HepG2 (cell line): ENCODE measurements around the gene YWHAQ. TPM values are rescaled to one million over a fixed set of nuclear protein-coding genes. Genes with fewer than 3 reads are reported as not detected.

ENCODE experiments used
- ATAC-seq: fragments of 200-7000 bp; cut with Tn5 transposase; 3 replicates; pipeline ENCODE4 v1.9.1; 2020; ENCODE audit warnings: mild to moderate bottlenecking, moderate library complexity
- BruUV-seq: library from RNA; stranded (reverse); fragments of 400-500 nt; replicated peaks from 2 replicates; lab custom pipeline; 2021; lab: Mats Ljungman, UMichigan
- CTCF ChIA-PET: fragments of 300-600 bp; formaldehyde crosslinking; extraction: SDS; loops from one replicate; lab custom pipeline; 2021; ENCODE audit warnings: low total read pairs, inconsistent platforms, low intra/inter-chr PET ratio; lab: Yijun Ruan, JAX
- POLR2A ChIA-PET: fragments of 350-600 bp; sonication (Branson Sonifier 250); formaldehyde crosslinking; loops from one replicate; lab custom pipeline; 2020; ENCODE audit warnings: antibody characterized with exemption, inconsistent platforms; lab: Yijun Ruan, JAX
- DNase-seq: peaks from one replicate; pipeline ENCODE4 v3.0.0-alpha.2; 2015; ENCODE audit warnings: low spot score
- FAIRE-seq: peaks from 3 replicates; lab custom pipeline; 2011; peaks lifted over from hg19 to GRCh38; lab: Jason Lieb, UNC
- H2AFZ ChIP-seq: one replicate; pipeline ENCODE4 v1.6.1; 2011; ENCODE audit warnings: low read length, inconsistent platforms
- H3K27ac ChIP-seq: fragments of 300-600 bp; 3 replicates; pipeline ENCODE4 v1.8.0; 2011; ENCODE audit warnings: mixed run types, mild to moderate bottlenecking, mixed read lengths, low read length, inconsistent platforms; ENCODE audit not compliant: insufficient read depth; ENCODE audit errors: extremely low read length
- H3K27me3 ChIP-seq, 2 experiments: fragments of 200-600 bp in 1 of 2; 2 replicates in 1 of 2; 3 replicates in 1 of 2; pipeline versions ENCODE4 v1.6.0 to v1.8.0; 2011; ENCODE audit warnings: low read length in 2 of 2, mild to moderate bottlenecking in 2 of 2, moderate library complexity in 2 of 2, inconsistent platforms in 1 of 2; ENCODE audit not compliant: insufficient read depth in 2 of 2, control insufficient read depth in 1 of 2
- H3K36me3 ChIP-seq, 2 experiments: fragments of 200-600 bp in 1 of 2; replicated peaks in 1 of 2; 2 replicates in 1 of 2; 3 replicates in 1 of 2; pipeline versions ENCODE4 v1.5.1 to v1.8.0; 2011; ENCODE audit warnings: low read length in 2 of 2, inconsistent platforms in 1 of 2; ENCODE audit not compliant: insufficient read depth in 2 of 2, control insufficient read depth in 1 of 2
- H3K4me1 ChIP-seq: 2 replicates; pipeline ENCODE4 v1.5.1; 2012; ENCODE audit warnings: low read length, inconsistent platforms; ENCODE audit not compliant: insufficient read depth
- H3K4me2 ChIP-seq: 2 replicates; pipeline ENCODE4 v1.6.0; 2011; ENCODE audit warnings: low read depth, low read length, inconsistent platforms
- H3K4me3 ChIP-seq, 3 experiments: fragments of 200-600 bp in 1 of 3; sonication (generic), shearing (Covaris generic) in 1 of 3; replicated peaks in 1 of 3; 2 replicates each; pipeline ENCODE4 v1.5.1; 2011 to 2016; ENCODE audit warnings: low read length in 3 of 3, inconsistent platforms in 2 of 3, low read depth in 2 of 3, mild to moderate bottlenecking in 2 of 3, control low read depth in 1 of 3, mixed read lengths in 1 of 3; ENCODE audit not compliant: insufficient read depth in 1 of 3
- H3K79me2 ChIP-seq: one replicate; pipeline ENCODE4 v1.6.1; 2011; ENCODE audit warnings: low read length, inconsistent platforms; ENCODE audit not compliant: insufficient read depth
- H3K9ac ChIP-seq: 2 replicates; pipeline ENCODE4 v1.6.0; 2011; ENCODE audit warnings: mild to moderate bottlenecking, low read depth, low read length, inconsistent platforms; ENCODE audit not compliant: insufficient read depth
- H3K9me3 ChIP-seq: 2 replicates; pipeline ENCODE4 v1.5.1; 2012; ENCODE audit warnings: mild to moderate bottlenecking, low read length
- H4K20me1 ChIP-seq: 2 replicates; pipeline ENCODE4 v1.6.0; 2011; ENCODE audit warnings: inconsistent platforms, mild to moderate bottlenecking, low read length, moderate library complexity; ENCODE audit not compliant: insufficient read depth
- CEBPB ChIP-seq: IDR thresholded peaks from 2 replicates; pipeline ENCODE4 v1.6.1; 2011; ENCODE audit warnings: low read depth, low read length, improper control_type of control experiment, borderline replicate concordance
- CEBPG ChIP-seq: IDR thresholded peaks from 2 replicates; pipeline ENCODE4 v1.6.1; 2016
- GATAD2A ChIP-seq: IDR thresholded peaks from 2 replicates; pipeline ENCODE4 v1.6.1; 2016
- JUNB ChIP-seq: sonication (generic); formaldehyde crosslinking; IDR thresholded peaks from 2 replicates; pipeline ENCODE4 v1.8.0; 2022; ENCODE audit warnings: missing genetic modification reagents, mild to moderate bottlenecking, borderline replicate concordance
- MED1 ChIP-seq: sonication (generic); formaldehyde crosslinking; IDR thresholded peaks from 2 replicates; pipeline ENCODE4 v1.4.0; 2020; ENCODE audit warnings: missing genetic modification reagents
- SKI ChIP-seq: fragments of 450-650 bp; IDR thresholded peaks from one replicate; pipeline ENCODE4 v1.6.1; 2018; ENCODE audit warnings: mild to moderate bottlenecking; ENCODE audit not compliant: partially characterized antibody
- WIZ ChIP-seq: sonication (generic); formaldehyde crosslinking; IDR thresholded peaks from 2 replicates; pipeline ENCODE4 v1.5.1; 2020; ENCODE audit warnings: mild to moderate bottlenecking, missing genetic modification reagents
- ZKSCAN8 ChIP-seq: IDR thresholded peaks from 2 replicates; pipeline ENCODE4 v1.6.1; 2016; ENCODE audit warnings: borderline replicate concordance, missing genetic modification reagents, missing compliant biosample characterization
- ZNF749 ChIP-seq: sonication (generic); formaldehyde crosslinking; IDR thresholded peaks from 2 replicates; pipeline ENCODE4 v1.8.0; 2022; ENCODE audit warnings: mild to moderate bottlenecking, missing genetic modification reagents, moderate library complexity, borderline replicate concordance
- whole genome bisulfite sequencing: methylation state at CpG from one replicate; pipeline ENCODE4 v1.1.6; 2017; ENCODE audit warnings: low lambda C conversion rate; 5-methylcytosine and 5-hydroxymethylcytosine counted together
- in situ Hi-C: cut with HindIII; loops from 2 replicates; pipeline ENCODE4 v1.10.0; 2017; ENCODE audit warnings: low pct_unique_long_range_greater_than_20kb; ENCODE audit not compliant: extremely low pct_ligation_motif_present
- intact Hi-C: fragments of 100-400 bp; cut with micrococcal nuclease; formaldehyde crosslinking; loops from one replicate; pipeline ENCODE4 v1.10.0; 2022; ENCODE audit not compliant: unreplicated experiment
- polyA plus RNA-seq, 8 experiments: library from polyadenylated mRNA; depleted of rRNA in 3 of 8; stranded (reverse) in 7 of 8; unstranded in 1 of 8; fragments of >200 nt; fragmentation: Illumina TruSeq in 4 of 8; extraction: Trizol in 4 of 8; gene quantifications; 2 replicates each; pipeline versions ENCODE4 v1.2.1 to v1.2.3, GENCODE V29; 2011 to 2016; ENCODE audit warnings: low read depth in 4 of 8, missing spikeins in 1 of 8, mixed read lengths in 1 of 8; ENCODE audit not compliant: insufficient read depth in 1 of 8
- total RNA-seq, 5 experiments: library from RNA; depleted of rRNA; stranded (reverse); fragments of >200 nt; fragmentation: Illumina TruSeq; extraction: Trizol; gene quantifications; 2 replicates each; pipeline ENCODE4 v1.2.3, GENCODE V29; 2016; ENCODE audit warnings: low read depth in 1 of 5
- TF ChIP-seq, protein P1 (sequence below): sonication (generic); formaldehyde crosslinking; conservative IDR thresholded peaks from 2 replicates; pipeline ENCODE4 v1.5.0; 2020; ENCODE audit warnings: missing genetic modification reagents
- TF ChIP-seq, protein P2 (sequence below): sonication (generic); formaldehyde crosslinking; conservative IDR thresholded peaks from 2 replicates; pipeline ENCODE4 v1.8.0; 2022; ENCODE audit warnings: low read depth, missing genetic modification reagents
- TF ChIP-seq, protein P3 (sequence below): sonication (generic); formaldehyde crosslinking; IDR thresholded peaks from 2 replicates; pipeline ENCODE4 v1.4.0; 2020; ENCODE audit warnings: missing genetic modification reagents

The YWHAQ gene
- total and polyA plus RNA-seq, 2 of the 13 experiments (the other 11 are each of a cell fraction or from before 2014, with no cell fraction given): 160 to 304 TPM

DNA sequence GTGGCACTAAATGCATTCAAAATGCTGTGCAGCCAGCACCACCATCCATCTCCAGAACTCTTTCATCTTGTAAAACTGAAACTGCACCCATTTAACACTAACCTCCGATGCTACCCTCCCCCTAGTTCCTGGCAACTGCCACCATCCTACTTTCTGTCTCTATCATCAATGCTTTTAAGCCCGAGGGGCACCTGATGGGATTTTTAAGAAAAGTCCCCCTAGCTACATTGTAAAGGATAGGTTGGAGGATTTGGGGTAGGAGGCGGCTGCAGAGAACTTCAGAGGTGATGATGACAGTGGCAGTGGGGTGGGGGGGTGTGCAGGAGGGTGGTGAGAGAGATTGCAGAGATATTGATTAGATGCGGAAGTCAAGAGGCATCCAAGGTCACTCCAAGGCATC, 10.8 kb upstream of the YWHAQ start:
- BruUV-seq: no TSS peak
- Histone ChIP-seq H3K9me3 (no peaks in the 10 kb centered on the region), H4K20me1 (no peaks in the 10 kb centered on the region), H3K27ac (no peak overlapping the region), H2AFZ (no peak overlapping the region), H3K9ac (no peak overlapping the region), H3K36me3 (no peaks in the 10 kb centered on the region), H3K4me3 (no peak overlapping the region), H3K4me2 (no peak overlapping the region), H3K27me3 (peaks cover 11 to 58% of the 10 kb centered on the region in 2 experiments; a peak in 3 of 5 replicates), H3K4me1 (peaks cover 51% of the 10 kb centered on the region), H3K79me2 (no peaks in the 10 kb centered on the region)
- in situ Hi-C loops: no loop called here
- CTCF ChIA-PET: no interaction called here
- WGBS: 60% methylated on average over 4 of the region's 4 CpGs
- TF ChIP-seq SKI (no peak), WIZ (CRISPR knock-in tag) (no peak), ZKSCAN8 (no peak)
- TF ChIP-seq, protein P1, sequence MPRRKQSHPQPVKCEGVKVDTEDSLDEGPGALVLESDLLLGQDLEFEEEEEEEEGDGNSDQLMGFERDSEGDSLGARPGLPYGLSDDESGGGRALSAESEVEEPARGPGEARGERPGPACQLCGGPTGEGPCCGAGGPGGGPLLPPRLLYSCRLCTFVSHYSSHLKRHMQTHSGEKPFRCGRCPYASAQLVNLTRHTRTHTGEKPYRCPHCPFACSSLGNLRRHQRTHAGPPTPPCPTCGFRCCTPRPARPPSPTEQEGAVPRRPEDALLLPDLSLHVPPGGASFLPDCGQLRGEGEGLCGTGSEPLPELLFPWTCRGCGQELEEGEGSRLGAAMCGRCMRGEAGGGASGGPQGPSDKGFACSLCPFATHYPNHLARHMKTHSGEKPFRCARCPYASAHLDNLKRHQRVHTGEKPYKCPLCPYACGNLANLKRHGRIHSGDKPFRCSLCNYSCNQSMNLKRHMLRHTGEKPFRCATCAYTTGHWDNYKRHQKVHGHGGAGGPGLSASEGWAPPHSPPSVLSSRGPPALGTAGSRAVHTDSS: no peak
- POLR2A ChIA-PET: interaction anchor here (3.8 kb wide), 1 partner anchor 12 kb away, joined by 22 read pairs; the partner anchor contains the start of gene YWHAQ
- no peak for DNase-seq
- intact Hi-C loops: no loop called here
- FAIRE-seq: no peak
- ATAC-seq: no peak

DNA sequence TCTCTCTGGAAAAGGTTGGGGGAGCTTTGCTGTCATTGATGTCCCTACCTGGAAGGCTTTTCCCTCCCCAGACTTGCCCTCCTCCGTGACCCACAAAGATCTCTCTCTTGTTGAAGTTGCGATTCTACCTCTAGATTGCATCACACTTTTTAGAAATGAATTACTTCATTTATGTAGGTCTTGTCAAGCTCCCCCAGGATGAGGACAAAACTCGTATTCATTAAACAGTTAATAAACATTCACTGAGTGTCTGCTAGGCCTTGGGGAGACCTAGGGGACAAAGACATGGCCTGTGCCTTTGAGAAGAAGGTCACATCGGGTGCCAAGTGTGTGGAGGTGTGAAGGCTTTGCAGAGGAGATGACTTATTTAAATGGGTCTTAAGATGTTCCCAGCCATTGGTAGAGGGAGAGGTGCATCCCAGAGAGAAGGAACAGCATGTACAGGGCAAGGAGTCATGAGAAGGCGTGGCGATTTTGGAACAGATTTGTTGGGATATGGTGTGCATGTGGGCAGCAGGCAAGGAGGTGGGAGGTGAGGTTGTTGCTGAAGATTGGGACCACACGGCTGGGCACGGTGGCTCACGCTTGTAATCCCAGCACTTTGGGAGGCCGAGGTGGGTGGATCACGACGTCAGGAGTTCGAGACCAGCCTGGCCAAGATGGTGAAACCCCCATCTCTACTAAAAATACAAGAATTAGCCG, 9.8 kb upstream of the YWHAQ start:
- peaks cover 11 to 55% of the 10 kb centered on the region in 2 experiments; a peak in 4 of 5 replicates for H3K27me3 ChIP-seq
- H2AFZ ChIP-seq: peak overlapping the region; percentile 51
- H3K36me3 ChIP-seq: no peaks in the 10 kb centered on the region
- H3K27ac ChIP-seq: no peak overlapping the region
- H3K4me3 ChIP-seq: peak overlapping the region in 2 of 3 experiments; percentile 12 to 42; a peak in 3 of 6 replicates
- ChIA-PET CTCF (no interaction called here), POLR2A (interaction anchor here (1.0 to 3.8 kb wide), 2 partner anchors 10 to 160 kb away, joined by 3 to 22 read pairs; partner anchors contain the start of gene YWHAQ)
- WGBS: 61% methylated on average over 14 of the region's 14 CpGs
- no peak overlapping the region for H3K9ac ChIP-seq
- intact Hi-C loops (no loop called here), in situ Hi-C loops (no loop called here)
- no TSS peak for BruUV-seq
- H3K4me1 ChIP-seq: peaks cover 62% of the 10 kb centered on the region
- no peaks in the 10 kb centered on the region for H3K9me3 ChIP-seq
- DNase-seq (no peak), FAIRE-seq (no peak), ATAC-seq (no peak)
- peak overlapping the region; percentile 72 for H3K4me2 ChIP-seq
- H4K20me1 ChIP-seq: no peaks in the 10 kb centered on the region
- no peaks in the 10 kb centered on the region for H3K79me2 ChIP-seq
- TF ChIP-seq, protein P2, sequence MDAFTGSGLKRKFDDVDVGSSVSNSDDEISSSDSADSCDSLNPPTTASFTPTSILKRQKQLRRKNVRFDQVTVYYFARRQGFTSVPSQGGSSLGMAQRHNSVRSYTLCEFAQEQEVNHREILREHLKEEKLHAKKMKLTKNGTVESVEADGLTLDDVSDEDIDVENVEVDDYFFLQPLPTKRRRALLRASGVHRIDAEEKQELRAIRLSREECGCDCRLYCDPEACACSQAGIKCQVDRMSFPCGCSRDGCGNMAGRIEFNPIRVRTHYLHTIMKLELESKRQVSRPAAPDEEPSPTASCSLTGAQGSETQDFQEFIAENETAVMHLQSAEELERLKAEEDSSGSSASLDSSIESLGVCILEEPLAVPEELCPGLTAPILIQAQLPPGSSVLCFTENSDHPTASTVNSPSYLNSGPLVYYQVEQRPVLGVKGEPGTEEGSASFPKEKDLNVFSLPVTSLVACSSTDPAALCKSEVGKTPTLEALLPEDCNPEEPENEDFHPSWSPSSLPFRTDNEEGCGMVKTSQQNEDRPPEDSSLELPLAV (CRISPR knock-in tag): 0 out of 2 replicates have a peak, but pooled peaks have one; percentile 46
- TF ChIP-seq CEBPG (CRISPR knock-in tag): peak; percentile 66
- TF ChIP-seq GATAD2A (CRISPR knock-in tag): no peak
- no peak for TF ChIP-seq MED1
- 0 out of 2 replicates have a peak, but pooled peaks have one; percentile 28 for TF ChIP-seq ZNF749 (CRISPR knock-in tag)
- TF ChIP-seq, protein P3, sequence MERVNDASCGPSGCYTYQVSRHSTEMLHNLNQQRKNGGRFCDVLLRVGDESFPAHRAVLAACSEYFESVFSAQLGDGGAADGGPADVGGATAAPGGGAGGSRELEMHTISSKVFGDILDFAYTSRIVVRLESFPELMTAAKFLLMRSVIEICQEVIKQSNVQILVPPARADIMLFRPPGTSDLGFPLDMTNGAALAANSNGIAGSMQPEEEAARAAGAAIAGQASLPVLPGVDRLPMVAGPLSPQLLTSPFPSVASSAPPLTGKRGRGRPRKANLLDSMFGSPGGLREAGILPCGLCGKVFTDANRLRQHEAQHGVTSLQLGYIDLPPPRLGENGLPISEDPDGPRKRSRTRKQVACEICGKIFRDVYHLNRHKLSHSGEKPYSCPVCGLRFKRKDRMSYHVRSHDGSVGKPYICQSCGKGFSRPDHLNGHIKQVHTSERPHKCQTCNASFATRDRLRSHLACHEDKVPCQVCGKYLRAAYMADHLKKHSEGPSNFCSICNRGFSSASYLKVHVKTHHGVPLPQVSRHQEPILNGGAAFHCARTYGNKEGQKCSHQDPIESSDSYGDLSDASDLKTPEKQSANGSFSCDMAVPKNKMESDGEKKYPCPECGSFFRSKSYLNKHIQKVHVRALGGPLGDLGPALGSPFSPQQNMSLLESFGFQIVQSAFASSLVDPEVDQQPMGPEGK (CRISPR knock-in tag): peak; percentile 11; the same call in 1 of the 2 replicates
- TF ChIP-seq JUNB: peak; percentile 13; the same call in 1 of the 2 replicates
- TF ChIP-seq CEBPB: peak; percentile 63
